GM23338 (cell line): ENCODE measurements around the gene USP33. TPM values are rescaled to one million over a fixed set of nuclear protein-coding genes. Genes with fewer than 3 reads are reported as not detected.

ENCODE experiments used
- ATAC-seq: fragments of 200-7000 bp; cut with Tn5 transposase; 3 replicates; pipeline ENCODE4 v1.9.1; 2020
- DNase-seq: peaks from one replicate; pipeline ENCODE4 v3.0.0-alpha.2; 2015; ENCODE audit warnings: low spot score
- H2AFZ ChIP-seq: fragments of 200-600 bp; sonication (generic); 2 replicates; pipeline ENCODE4 v1.8.0; 2016; ENCODE audit warnings: antibody characterized with exemption, mild to moderate bottlenecking, moderate library complexity
- H3F3A ChIP-seq: fragments of 200-600 bp; sonication (generic); replicated peaks from 2 replicates; pipeline ENCODE4 v1.8.0; 2017; ENCODE audit warnings: antibody characterized with exemption, mixed run types, low read depth
- H3K27ac ChIP-seq: fragments of 200-600 bp; sonication (generic); 2 replicates; pipeline ENCODE4 v1.6.1; 2016; ENCODE audit warnings: low read depth
- H3K27me3 ChIP-seq: fragments of 200-600 bp; sonication (generic); 2 replicates; pipeline ENCODE4 v1.8.0; 2016; ENCODE audit warnings: mild to moderate bottlenecking, mixed run types, moderate library complexity; ENCODE audit not compliant: insufficient read depth
- H3K36me3 ChIP-seq: fragments of 200-600 bp; sonication (generic); 2 replicates; pipeline ENCODE4 v1.8.0; 2016; ENCODE audit warnings: mild to moderate bottlenecking; ENCODE audit not compliant: insufficient read depth
- H3K4me1 ChIP-seq: fragments of 200-600 bp; sonication (generic); 2 replicates; pipeline ENCODE4 v1.8.0; 2016; ENCODE audit warnings: mild to moderate bottlenecking, moderate library complexity; ENCODE audit not compliant: insufficient read depth
- H3K4me2 ChIP-seq: fragments of 200-600 bp; sonication (generic); 2 replicates; pipeline ENCODE4 v1.7.1; 2017; ENCODE audit warnings: mixed run types
- H3K4me3 ChIP-seq: fragments of 200-600 bp; sonication (generic); 2 replicates; pipeline ENCODE4 v1.6.1; 2016; ENCODE audit warnings: mixed run types
- H3K79me2 ChIP-seq: fragments of 200-600 bp; sonication (generic); replicated peaks from 2 replicates; pipeline ENCODE4 v1.8.0; 2017; ENCODE audit warnings: mild to moderate bottlenecking; ENCODE audit not compliant: insufficient read depth
- H3K9me2 ChIP-seq: fragments of 200-600 bp; sonication (generic); 2 replicates; pipeline ENCODE4 v1.8.0; 2017; ENCODE audit not compliant: insufficient read depth
- H4K20me1 ChIP-seq: fragments of 200-600 bp; sonication (generic); replicated peaks from 2 replicates; pipeline ENCODE4 v1.8.0; 2017; ENCODE audit warnings: mild to moderate bottlenecking; ENCODE audit not compliant: insufficient read depth
- H3K27ac Mint-ChIP-seq: 2 replicates; pipeline ENCODE4 v1.8.0; 2020; ENCODE audit warnings: inconsistent platforms, mild to moderate bottlenecking, moderate library complexity, mixed read lengths
- H3K27me3 Mint-ChIP-seq: 3 replicates; pipeline ENCODE4 v1.8.0; 2022; ENCODE audit warnings: low read depth, mild to moderate bottlenecking, moderate library complexity, mixed read lengths, inconsistent platforms; ENCODE audit not compliant: insufficient read depth, poor library complexity
- H3K36me3 Mint-ChIP-seq: 3 replicates; pipeline ENCODE4 v1.8.0; 2021; ENCODE audit warnings: low read depth, mild to moderate bottlenecking, inconsistent platforms, moderate library complexity, mixed read lengths
- H3K4me1 Mint-ChIP-seq: 3 replicates; pipeline ENCODE4 v1.8.0; 2020; ENCODE audit warnings: mild to moderate bottlenecking, inconsistent platforms, mixed read lengths
- H3K4me3 Mint-ChIP-seq: 3 replicates; pipeline ENCODE4 v1.8.0; 2021; ENCODE audit warnings: moderate library complexity, mild to moderate bottlenecking, inconsistent platforms, mixed read lengths
- H3K9me3 Mint-ChIP-seq: 3 replicates; pipeline ENCODE4 v1.8.0; 2020; ENCODE audit warnings: moderate library complexity, mild to moderate bottlenecking, inconsistent platforms, mixed read lengths
- CREB1 ChIP-seq: fragments of 250-450 bp; sonication (Bioruptor Pico); IDR thresholded peaks from 2 replicates; pipeline ENCODE4 v1.5.0; 2020; ENCODE audit warnings: low read depth, mild to moderate bottlenecking, moderate library complexity
- EZH2 ChIP-seq: fragments of 200-600 bp; sonication (generic); IDR thresholded peaks from one replicate; pipeline ENCODE4 v1.8.0; 2017; ENCODE audit warnings: antibody characterized with exemption, mild to moderate bottlenecking, low read depth; ENCODE audit not compliant: unreplicated experiment
- EZH2phosphoT487 ChIP-seq: fragments of 200-600 bp; sonication (generic); IDR thresholded peaks from one replicate; pipeline ENCODE4 v1.8.1; 2018; ENCODE audit warnings: antibody characterized with exemption; ENCODE audit not compliant: unreplicated experiment
- NANOG ChIP-seq: IDR thresholded peaks from 2 replicates; pipeline ENCODE4 v1.6.1; 2016; ENCODE audit warnings: antibody characterized with exemption, borderline replicate concordance
- POLR2AphosphoS5 ChIP-seq: IDR thresholded peaks from 2 replicates; pipeline ENCODE4 v1.6.1; 2016; ENCODE audit warnings: antibody characterized with exemption, low read depth
- STAT1 ChIP-seq: IDR thresholded peaks from one replicate; pipeline ENCODE4 v1.6.1; 2016; ENCODE audit warnings: antibody characterized with exemption; ENCODE audit not compliant: unreplicated experiment
- ZNF114 ChIP-seq: fragments of 250-450 bp; sonication (Bioruptor Pico); IDR thresholded peaks from 2 replicates; pipeline ENCODE4 v1.5.0; 2020; ENCODE audit warnings: mild to moderate bottlenecking, moderate library complexity
- polyA plus RNA-seq: library from polyadenylated mRNA; unstranded; fragments of >200 nt; fragmentation: Nextera tagmentation; extraction: Ambion mirVana; gene quantifications from 2 replicates; pipeline ENCODE4 v1.2.1, GENCODE V29; 2016
- total RNA-seq: library from RNA; depleted of rRNA; stranded (reverse); fragments of >200 nt; shearing (Covaris generic); gene quantifications from 2 replicates; pipeline ENCODE4 v1.2.3, GENCODE V29; 2014
- TF ChIP-seq, protein P1 (sequence below): IDR thresholded peaks from one replicate; pipeline ENCODE4 v1.6.1; 2018; ENCODE audit warnings: antibody characterized with exemption; ENCODE audit not compliant: unreplicated experiment
- TF ChIP-seq, protein P2 (sequence below): fragments of 250-450 bp; sonication (Bioruptor Pico); IDR thresholded peaks from 2 replicates; pipeline ENCODE4 v1.5.0; 2020; ENCODE audit warnings: mild to moderate bottlenecking, moderate library complexity
- TF ChIP-seq, protein P3 (sequence below): IDR thresholded peaks from 2 replicates; pipeline ENCODE4 v1.6.1; 2016; ENCODE audit warnings: antibody characterized with exemption

USP33 gene
- total and polyA plus RNA-seq, 2 experiments from 2014 or later = 42.4 to 63.9 TPM

DNA sequence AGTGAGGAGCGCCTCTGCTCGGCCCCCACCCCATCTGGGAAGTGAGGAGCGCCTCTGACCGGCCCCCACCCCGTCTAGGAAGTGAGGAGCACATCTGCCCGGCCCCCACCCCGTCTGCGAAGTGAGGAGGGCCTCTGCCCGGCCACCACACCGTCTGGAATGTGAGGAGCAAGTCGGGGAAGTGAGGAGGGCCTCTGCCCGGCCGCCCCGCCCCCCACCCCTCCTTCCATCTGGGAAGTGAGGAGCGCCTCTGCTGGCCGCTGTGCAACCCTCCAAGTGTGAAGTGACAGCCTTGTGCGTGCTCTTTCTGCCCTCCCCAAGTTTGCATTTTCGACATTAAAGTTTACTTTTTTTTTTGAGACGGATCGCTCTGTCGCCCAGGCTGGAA lies 72.1 kb downstream of the USP33 start (continued):
- TF ChIP-seq, protein P1, sequence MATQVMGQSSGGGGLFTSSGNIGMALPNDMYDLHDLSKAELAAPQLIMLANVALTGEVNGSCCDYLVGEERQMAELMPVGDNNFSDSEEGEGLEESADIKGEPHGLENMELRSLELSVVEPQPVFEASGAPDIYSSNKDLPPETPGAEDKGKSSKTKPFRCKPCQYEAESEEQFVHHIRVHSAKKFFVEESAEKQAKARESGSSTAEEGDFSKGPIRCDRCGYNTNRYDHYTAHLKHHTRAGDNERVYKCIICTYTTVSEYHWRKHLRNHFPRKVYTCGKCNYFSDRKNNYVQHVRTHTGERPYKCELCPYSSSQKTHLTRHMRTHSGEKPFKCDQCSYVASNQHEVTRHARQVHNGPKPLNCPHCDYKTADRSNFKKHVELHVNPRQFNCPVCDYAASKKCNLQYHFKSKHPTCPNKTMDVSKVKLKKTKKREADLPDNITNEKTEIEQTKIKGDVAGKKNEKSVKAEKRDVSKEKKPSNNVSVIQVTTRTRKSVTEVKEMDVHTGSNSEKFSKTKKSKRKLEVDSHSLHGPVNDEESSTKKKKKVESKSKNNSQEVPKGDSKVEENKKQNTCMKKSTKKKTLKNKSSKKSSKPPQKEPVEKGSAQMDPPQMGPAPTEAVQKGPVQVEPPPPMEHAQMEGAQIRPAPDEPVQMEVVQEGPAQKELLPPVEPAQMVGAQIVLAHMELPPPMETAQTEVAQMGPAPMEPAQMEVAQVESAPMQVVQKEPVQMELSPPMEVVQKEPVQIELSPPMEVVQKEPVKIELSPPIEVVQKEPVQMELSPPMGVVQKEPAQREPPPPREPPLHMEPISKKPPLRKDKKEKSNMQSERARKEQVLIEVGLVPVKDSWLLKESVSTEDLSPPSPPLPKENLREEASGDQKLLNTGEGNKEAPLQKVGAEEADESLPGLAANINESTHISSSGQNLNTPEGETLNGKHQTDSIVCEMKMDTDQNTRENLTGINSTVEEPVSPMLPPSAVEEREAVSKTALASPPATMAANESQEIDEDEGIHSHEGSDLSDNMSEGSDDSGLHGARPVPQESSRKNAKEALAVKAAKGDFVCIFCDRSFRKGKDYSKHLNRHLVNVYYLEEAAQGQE = no peak

DNA sequence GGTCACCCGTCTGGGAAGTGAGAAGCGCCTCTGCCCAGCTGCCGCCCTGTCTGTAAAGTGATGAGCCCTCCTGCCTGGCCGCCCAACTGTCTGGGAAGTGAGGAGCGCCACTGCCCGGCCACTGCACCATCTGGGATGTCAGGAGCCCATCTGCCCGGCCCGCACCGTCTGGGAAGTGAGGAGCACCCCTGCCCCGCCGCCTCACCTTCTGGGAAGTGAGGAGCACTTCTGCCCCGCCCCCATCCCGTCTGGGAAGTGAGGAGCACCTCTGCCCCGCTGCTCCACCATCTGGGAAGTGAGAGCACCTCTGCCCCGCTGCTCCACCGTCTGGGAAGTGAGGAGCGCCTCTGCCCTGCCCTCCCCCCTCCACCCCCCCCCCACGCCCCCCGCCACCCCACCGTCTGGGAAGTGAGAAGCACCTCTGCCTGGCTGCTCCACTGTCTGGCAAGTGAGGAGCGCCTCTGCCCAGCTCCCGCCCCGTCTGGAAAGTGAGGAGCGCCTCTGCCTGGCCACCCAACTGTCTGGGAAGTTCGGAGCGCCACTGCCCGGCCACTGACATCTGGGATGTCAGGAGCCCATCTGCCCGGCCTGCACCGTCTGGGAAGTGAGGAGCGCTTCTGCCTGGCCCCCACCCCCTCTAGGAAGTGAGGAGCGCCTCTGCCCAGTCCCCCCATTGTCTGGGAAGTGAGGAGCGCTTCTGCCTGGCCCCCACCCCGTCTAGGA lies 72.7 kb downstream of the USP33 start:
- Histone ChIP-seq H3K4me3 (peak overlapping the region; percentile 62), H3K27ac (peak overlapping the region; percentile 65), H3K9me2 (no peaks in the 10 kb centered on the region; the same call in 1 of the 2 replicates), H3K79me2 (peaks cover 3% of the 10 kb centered on the region), H3K4me2 (peak overlapping the region; percentile 72), H2AFZ (no peak overlapping the region), H4K20me1 (no peaks in the 10 kb centered on the region), H3K4me1 (peaks cover 6% of the 10 kb centered on the region), H3K27me3 (no peaks in the 10 kb centered on the region), H3K36me3 (no peaks in the 10 kb centered on the region), H3F3A (peaks cover 21% of the 10 kb centered on the region)
- Mint-ChIP-seq H3K27ac (peak overlapping the region; percentile 85; the same call in 1 of the 2 replicates), H3K27me3 (peaks cover 15% of the 10 kb centered on the region), H3K9me3 (no peaks in the 10 kb centered on the region), H3K36me3 (peaks cover 7% of the 10 kb centered on the region), H3K4me3 (peak overlapping the region; percentile 81), H3K4me1 (peaks cover 12% of the 10 kb centered on the region)
- ATAC-seq = peak; percentile 25
- DNase-seq = peak; percentile 85
- TF ChIP-seq STAT1 = no peak
- TF ChIP-seq, protein P1 = no peak
- TF ChIP-seq, protein P2, sequence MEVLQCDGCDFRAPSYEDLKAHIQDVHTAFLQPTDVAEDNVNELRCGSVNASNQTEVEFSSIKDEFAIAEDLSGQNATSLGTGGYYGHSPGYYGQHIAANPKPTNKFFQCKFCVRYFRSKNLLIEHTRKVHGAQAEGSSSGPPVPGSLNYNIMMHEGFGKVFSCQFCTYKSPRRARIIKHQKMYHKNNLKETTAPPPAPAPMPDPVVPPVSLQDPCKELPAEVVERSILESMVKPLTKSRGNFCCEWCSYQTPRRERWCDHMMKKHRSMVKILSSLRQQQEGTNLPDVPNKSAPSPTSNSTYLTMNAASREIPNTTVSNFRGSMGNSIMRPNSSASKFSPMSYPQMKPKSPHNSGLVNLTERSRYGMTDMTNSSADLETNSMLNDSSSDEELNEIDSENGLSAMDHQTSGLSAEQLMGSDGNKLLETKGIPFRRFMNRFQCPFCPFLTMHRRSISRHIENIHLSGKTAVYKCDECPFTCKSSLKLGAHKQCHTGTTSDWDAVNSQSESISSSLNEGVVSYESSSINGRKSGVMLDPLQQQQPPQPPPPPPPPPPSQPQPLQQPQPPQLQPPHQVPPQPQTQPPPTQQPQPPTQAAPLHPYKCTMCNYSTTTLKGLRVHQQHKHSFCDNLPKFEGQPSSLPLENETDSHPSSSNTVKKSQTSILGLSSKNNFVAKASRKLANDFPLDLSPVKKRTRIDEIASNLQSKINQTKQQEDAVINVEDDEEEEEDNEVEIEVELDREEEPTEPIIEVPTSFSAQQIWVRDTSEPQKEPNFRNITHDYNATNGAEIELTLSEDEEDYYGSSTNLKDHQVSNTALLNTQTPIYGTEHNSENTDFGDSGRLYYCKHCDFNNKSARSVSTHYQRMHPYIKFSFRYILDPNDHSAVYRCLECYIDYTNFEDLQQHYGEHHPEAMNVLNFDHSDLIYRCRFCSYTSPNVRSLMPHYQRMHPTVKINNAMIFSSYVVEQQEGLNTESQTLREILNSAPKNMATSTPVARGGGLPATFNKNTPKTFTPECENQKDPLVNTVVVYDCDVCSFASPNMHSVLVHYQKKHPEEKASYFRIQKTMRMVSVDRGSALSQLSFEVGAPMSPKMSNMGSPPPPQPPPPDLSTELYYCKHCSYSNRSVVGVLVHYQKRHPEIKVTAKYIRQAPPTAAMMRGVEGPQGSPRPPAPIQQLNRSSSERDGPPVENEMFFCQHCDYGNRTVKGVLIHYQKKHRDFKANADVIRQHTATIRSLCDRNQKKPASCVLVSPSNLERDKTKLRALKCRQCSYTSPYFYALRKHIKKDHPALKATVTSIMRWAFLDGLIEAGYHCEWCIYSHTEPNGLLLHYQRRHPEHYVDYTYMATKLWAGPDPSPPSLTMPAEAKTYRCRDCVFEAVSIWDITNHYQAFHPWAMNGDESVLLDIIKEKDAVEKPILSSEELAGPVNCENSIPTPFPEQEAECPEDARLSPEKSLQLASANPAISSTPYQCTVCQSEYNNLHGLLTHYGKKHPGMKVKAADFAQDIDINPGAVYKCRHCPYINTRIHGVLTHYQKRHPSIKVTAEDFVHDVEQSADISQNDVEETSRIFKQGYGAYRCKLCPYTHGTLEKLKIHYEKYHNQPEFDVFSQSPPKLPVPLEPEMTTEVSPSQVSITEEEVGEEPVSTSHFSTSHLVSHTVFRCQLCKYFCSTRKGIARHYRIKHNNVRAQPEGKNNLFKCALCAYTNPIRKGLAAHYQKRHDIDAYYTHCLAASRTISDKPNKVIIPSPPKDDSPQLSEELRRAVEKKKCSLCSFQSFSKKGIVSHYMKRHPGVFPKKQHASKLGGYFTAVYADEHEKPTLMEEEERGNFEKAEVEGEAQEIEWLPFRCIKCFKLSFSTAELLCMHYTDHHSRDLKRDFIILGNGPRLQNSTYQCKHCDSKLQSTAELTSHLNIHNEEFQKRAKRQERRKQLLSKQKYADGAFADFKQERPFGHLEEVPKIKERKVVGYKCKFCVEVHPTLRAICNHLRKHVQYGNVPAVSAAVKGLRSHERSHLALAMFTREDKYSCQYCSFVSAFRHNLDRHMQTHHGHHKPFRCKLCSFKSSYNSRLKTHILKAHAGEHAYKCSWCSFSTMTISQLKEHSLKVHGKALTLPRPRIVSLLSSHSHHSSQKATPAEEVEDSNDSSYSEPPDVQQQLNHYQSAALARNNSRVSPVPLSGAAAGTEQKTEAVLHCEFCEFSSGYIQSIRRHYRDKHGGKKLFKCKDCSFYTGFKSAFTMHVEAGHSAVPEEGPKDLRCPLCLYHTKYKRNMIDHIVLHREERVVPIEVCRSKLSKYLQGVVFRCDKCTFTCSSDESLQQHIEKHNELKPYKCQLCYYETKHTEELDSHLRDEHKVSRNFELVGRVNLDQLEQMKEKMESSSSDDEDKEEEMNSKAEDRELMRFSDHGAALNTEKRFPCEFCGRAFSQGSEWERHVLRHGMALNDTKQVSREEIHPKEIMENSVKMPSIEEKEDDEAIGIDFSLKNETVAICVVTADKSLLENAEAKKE (CRISPR knock-in tag) = no peak
- TF ChIP-seq CREB1 = no peak
- no peak for TF ChIP-seq POLR2AphosphoS5
- TF ChIP-seq NANOG = no peak
- no peak for TF ChIP-seq EZH2
- TF ChIP-seq EZH2phosphoT487 = no peak
- TF ChIP-seq ZNF114 (CRISPR knock-in tag) = no peak
- TF ChIP-seq, protein P3, sequence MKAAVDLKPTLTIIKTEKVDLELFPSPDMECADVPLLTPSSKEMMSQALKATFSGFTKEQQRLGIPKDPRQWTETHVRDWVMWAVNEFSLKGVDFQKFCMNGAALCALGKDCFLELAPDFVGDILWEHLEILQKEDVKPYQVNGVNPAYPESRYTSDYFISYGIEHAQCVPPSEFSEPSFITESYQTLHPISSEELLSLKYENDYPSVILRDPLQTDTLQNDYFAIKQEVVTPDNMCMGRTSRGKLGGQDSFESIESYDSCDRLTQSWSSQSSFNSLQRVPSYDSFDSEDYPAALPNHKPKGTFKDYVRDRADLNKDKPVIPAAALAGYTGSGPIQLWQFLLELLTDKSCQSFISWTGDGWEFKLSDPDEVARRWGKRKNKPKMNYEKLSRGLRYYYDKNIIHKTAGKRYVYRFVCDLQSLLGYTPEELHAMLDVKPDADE = no peak
